HUES64 (cell line): ENCODE data around the gene FPR1.
A peak's percentile ranks its signal among the peaks of the same experiment; 100 is the strongest.

Experiments used
- H3K27ac ChIP-seq: 2 replicates; pipeline ENCODE4 v1.7.0; 2013; ENCODE audit warnings: low read depth, low read length, inconsistent platforms
- H3K27me3 ChIP-seq: 2 replicates; pipeline ENCODE4 v1.6.1; 2013; ENCODE audit warnings: mild to moderate bottlenecking, low read length; ENCODE audit not compliant: insufficient read depth
- H3K36me3 ChIP-seq: 2 replicates; pipeline ENCODE4 v1.6.1; 2013; ENCODE audit warnings: mild to moderate bottlenecking, low read length; ENCODE audit not compliant: insufficient read depth
- H3K4me1 ChIP-seq: 2 replicates; pipeline ENCODE4 v1.6.1; 2013; ENCODE audit warnings: mild to moderate bottlenecking, low read length, moderate library complexity; ENCODE audit not compliant: insufficient read depth
- H3K4me3 ChIP-seq: 2 replicates; pipeline ENCODE4 v1.5.1; 2013; ENCODE audit warnings: mild to moderate bottlenecking, low read length, moderate library complexity
- H3K9ac ChIP-seq: 2 replicates; pipeline ENCODE4 v1.6.1; 2013; ENCODE audit warnings: mild to moderate bottlenecking, low read depth, low read length
- H3K9me3 ChIP-seq: 2 replicates; pipeline ENCODE4 v1.6.1; 2013; ENCODE audit warnings: low read depth, low read length; ENCODE audit not compliant: insufficient read depth
- WGBS: fragments of 150-250, 120-280 bp; methylation state at CpG from one replicate; pipeline ENCODE4 v1.1.7; 2013; ENCODE audit warnings: missing lambda C conversion rate; 5-methylcytosine and 5-hydroxymethylcytosine counted together

The FPR1 gene

GRCh38 chr19:51733742-51734522, 17.7 kb downstream of the FPR1 start:
- no peak overlapping the region for H3K27ac ChIP-seq
- 57% methylated on average over 5 of the region's 7 CpGs for WGBS
- no peak overlapping the region for H3K4me3 ChIP-seq
- H3K9me3 ChIP-seq, result 0 out of 2 replicates have a peak, but pooled peaks cover 4% of the 10 kb centered on the region
- H3K9ac ChIP-seq, result no peak overlapping the region
- peaks cover 4% of the 10 kb centered on the region; the same call in 1 of the 2 replicates for H3K4me1 ChIP-seq
- H3K27me3 ChIP-seq, result no peaks in the 10 kb centered on the region
- no peaks in the 10 kb centered on the region for H3K36me3 ChIP-seq

- Histone ChIP-seq H3K4me1 (peaks cover 8% of the 10 kb centered on the region; the same call in 1 of the 2 replicates), H3K27me3 (no peaks in the 10 kb centered on the region; the same call in 1 of the 2 replicates), H3K4me3 (no peak overlapping the region), H3K9me3 (0 out of 2 replicates have a peak, but pooled peaks cover 4% of the 10 kb centered on the region), H3K27ac (no peak overlapping the region), H3K9ac (no peak overlapping the region), H3K36me3 (no peaks in the 10 kb centered on the region)
- WGBS, result 95% methylated on average over 2 of the region's 2 CpGs
Observed at GRCh38 chr19:51729781-51730180, 21.9 kb downstream of the FPR1 start.

GRCh38 chr19:51727349-51727880, 24.3 kb downstream of the FPR1 start:
- no peak overlapping the region for H3K9ac ChIP-seq
- H3K4me1 ChIP-seq, result 0 out of 2 replicates have a peak, but pooled peaks cover 6% of the 10 kb centered on the region
- WGBS, result 85% methylated on average over 7 of the region's 7 CpGs
- H3K4me3 ChIP-seq, result no peak overlapping the region
- H3K36me3 ChIP-seq, result no peaks in the 10 kb centered on the region
- H3K27me3 ChIP-seq, result peaks cover 10% of the 10 kb centered on the region
- no peak overlapping the region for H3K27ac ChIP-seq
- H3K9me3 ChIP-seq, result 0 out of 2 replicates have a peak, but pooled peaks cover 4% of the 10 kb centered on the region

- Histone ChIP-seq H3K9me3 (no peaks in the 10 kb centered on the region), H3K27me3 (peaks cover 17% of the 10 kb centered on the region), H3K9ac (no peak overlapping the region), H3K36me3 (no peaks in the 10 kb centered on the region), H3K27ac (no peak overlapping the region), H3K4me3 (no peak overlapping the region), H3K4me1 (0 out of 2 replicates have a peak, but pooled peaks cover 6% of the 10 kb centered on the region)
- WGBS, result 36% methylated on average over 14 of the region's 14 CpGs
Observed at GRCh38 chr19:51726049-51726448, 25.6 kb downstream of the FPR1 start.

GRCh38 chr19:51724543-51724942, 27.1 kb downstream of the FPR1 start:
- Histone ChIP-seq H3K36me3 (no peaks in the 10 kb centered on the region), H3K27ac (no peak overlapping the region), H3K9ac (no peak overlapping the region), H3K4me3 (no peak overlapping the region), H3K4me1 (0 out of 2 replicates have a peak, but pooled peaks cover 6% of the 10 kb centered on the region), H3K27me3 (peaks cover 32% of the 10 kb centered on the region), H3K9me3 (no peaks in the 10 kb centered on the region)
- WGBS, result 84% methylated on average over 15 of the region's 15 CpGs

GRCh38 chr19:51722492-51722891, 29.2 kb downstream of the FPR1 start:
- H3K27me3 ChIP-seq, result peaks cover 53% of the 10 kb centered on the region
- H3K4me3 ChIP-seq, result no peak overlapping the region
- no peaks in the 10 kb centered on the region for H3K36me3 ChIP-seq
- WGBS, result 85% methylated on average over 2 of the region's 2 CpGs
- H3K4me1 ChIP-seq, result 0 out of 2 replicates have a peak, but pooled peaks cover 6% of the 10 kb centered on the region
- H3K9me3 ChIP-seq, result no peaks in the 10 kb centered on the region
- H3K27ac ChIP-seq, result no peak overlapping the region
- H3K9ac ChIP-seq, result no peak overlapping the region

- Histone ChIP-seq H3K27me3 (peaks cover 59% of the 10 kb centered on the region), H3K4me3 (no peak overlapping the region), H3K27ac (no peak overlapping the region), H3K9me3 (no peaks in the 10 kb centered on the region), H3K4me1 (0 out of 2 replicates have a peak, but pooled peaks cover 6% of the 10 kb centered on the region), H3K36me3 (no peaks in the 10 kb centered on the region), H3K9ac (no peak overlapping the region)
- WGBS, result 76% methylated on average over 6 of the region's 7 CpGs
Observed at GRCh38 chr19:51721905-51722304, 29.8 kb downstream of the FPR1 start.

- 0 out of 2 replicates have a peak, but pooled peaks cover 2% of the 10 kb centered on the region for H3K4me1 ChIP-seq
- peaks cover 72% of the 10 kb centered on the region for H3K27me3 ChIP-seq
- H3K27ac ChIP-seq, result no peak overlapping the region
- peak overlapping the region; percentile 53 for H3K9ac ChIP-seq
- H3K4me3 ChIP-seq, result peak overlapping the region; percentile 62
- H3K36me3 ChIP-seq, result no peaks in the 10 kb centered on the region
- no peaks in the 10 kb centered on the region for H3K9me3 ChIP-seq
- WGBS, result 2% methylated on average over 83 of the region's 83 CpGs
Observed at GRCh38 chr19:51719251-51719988, 32.3 kb downstream of the FPR1 start.

GRCh38 chr19:51716925-51717324, 34.8 kb downstream of the FPR1 start:
- H3K9me3 ChIP-seq, result no peaks in the 10 kb centered on the region
- no peaks in the 10 kb centered on the region for H3K36me3 ChIP-seq
- H3K27ac ChIP-seq, result no peak overlapping the region
- H3K9ac ChIP-seq, result no peak overlapping the region
- no peak overlapping the region for H3K4me3 ChIP-seq
- H3K4me1 ChIP-seq, result no peaks in the 10 kb centered on the region
- peaks cover 61% of the 10 kb centered on the region for H3K27me3 ChIP-seq
- WGBS, result 89% methylated on average over 11 of the region's 11 CpGs

GRCh38 chr19:51715850-51716249, 35.8 kb downstream of the FPR1 start:
- Histone ChIP-seq H3K4me3 (no peak overlapping the region), H3K36me3 (no peaks in the 10 kb centered on the region), H3K9me3 (no peaks in the 10 kb centered on the region), H3K4me1 (no peaks in the 10 kb centered on the region), H3K27ac (no peak overlapping the region), H3K27me3 (peaks cover 55% of the 10 kb centered on the region), H3K9ac (no peak overlapping the region)
- WGBS, result 81% methylated on average over 3 of the region's 3 CpGs

- Histone ChIP-seq H3K9me3 (no peaks in the 10 kb centered on the region), H3K9ac (no peak overlapping the region), H3K27me3 (peaks cover 47% of the 10 kb centered on the region), H3K36me3 (no peaks in the 10 kb centered on the region), H3K4me3 (no peak overlapping the region), H3K4me1 (no peaks in the 10 kb centered on the region), H3K27ac (no peak overlapping the region)
- WGBS, result 68% methylated on average over 3 of the region's 3 CpGs
Observed at GRCh38 chr19:51714848-51715247, 36.8 kb downstream of the FPR1 start.
